Glomerular endothelial cell (primary cell): Measurements from ENCODE around the gene AMMECR1L. TPM values are rescaled to one million over a fixed set of nuclear protein-coding genes. Genes with fewer than 3 reads are reported as not detected.
"Not testable (repeated sequence)": the region's sequence is repeated elsewhere in the genome, so short reads cannot be mapped to it uniquely, and the experiment has no call there.

Experiments
- DNase-seq: peaks from one replicate; pipeline ENCODE4 v3.0.0-alpha.2; 2011; ENCODE audit warnings: low read depth, low spot score; ENCODE audit errors: extremely low read depth
- total RNA-seq: library from RNA; depleted of rRNA; stranded (reverse); fragments of >200 nt; gene quantifications from 2 replicates; pipeline ENCODE4 v1.2.3, GENCODE V29; 2015

Gene AMMECR1L
- total RNA-seq, 1 donor from 2014 or later = 20.7 TPM

DNA sequence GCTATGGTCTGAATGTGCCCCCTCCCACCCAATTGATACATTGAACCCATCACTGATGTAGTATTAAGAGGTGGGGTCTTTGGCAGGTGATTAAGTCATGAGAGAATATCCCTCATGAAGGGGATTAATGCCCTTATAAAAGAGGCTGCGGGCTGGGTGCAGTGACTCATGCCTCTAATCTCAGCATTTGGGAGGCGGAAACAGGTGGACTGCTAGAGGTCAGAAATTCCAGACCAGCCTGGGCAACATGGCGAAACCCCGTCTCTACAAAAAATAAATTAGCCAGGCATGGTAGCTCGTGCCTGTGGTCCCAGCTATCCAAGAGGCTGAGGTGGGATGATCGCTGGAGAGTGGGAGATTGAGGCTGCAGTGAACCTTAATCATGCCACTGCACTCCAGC, 42.1 kb downstream of the AMMECR1L start:
- no peak for DNase-seq

DNA sequence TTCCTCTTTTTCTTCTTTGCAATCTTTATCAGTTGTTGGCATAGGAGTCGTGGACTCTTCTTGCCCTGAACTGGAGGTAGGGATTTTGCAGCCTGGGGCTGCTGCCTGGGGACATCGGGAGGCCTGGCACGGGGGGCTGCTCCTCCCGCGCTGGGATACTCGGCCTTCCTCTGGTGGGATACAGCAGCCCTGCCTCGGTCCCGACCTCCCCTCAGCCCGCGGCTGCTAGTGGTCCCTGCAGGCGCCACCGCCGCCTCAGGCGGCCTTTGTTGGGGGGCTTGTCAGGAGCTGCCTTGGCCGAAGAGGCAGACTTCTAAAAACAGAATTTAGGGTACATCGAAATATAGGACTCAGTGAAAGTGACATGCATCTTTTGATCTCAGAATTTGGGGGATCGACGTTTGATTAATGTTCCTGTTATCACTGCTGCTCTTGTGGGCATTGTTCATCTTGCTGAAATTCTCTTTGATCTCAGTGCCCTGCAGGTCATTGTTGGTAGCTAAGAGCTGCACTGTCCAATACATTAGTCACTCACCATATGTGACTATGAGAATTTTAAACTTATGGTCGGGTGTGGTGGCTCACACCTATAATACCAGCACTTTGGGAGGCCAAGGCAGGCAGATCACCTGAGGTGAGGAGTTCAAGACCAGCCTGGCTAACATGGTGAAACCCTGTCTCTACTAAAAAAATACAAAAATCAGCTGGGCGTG, 44.1 kb downstream of the AMMECR1L start:
- DNase-seq = no peak

- no peak for DNase-seq
Measured at GRCh38 chr2:127840893-127841292, 44.9 kb downstream of the AMMECR1L start.

DNA sequence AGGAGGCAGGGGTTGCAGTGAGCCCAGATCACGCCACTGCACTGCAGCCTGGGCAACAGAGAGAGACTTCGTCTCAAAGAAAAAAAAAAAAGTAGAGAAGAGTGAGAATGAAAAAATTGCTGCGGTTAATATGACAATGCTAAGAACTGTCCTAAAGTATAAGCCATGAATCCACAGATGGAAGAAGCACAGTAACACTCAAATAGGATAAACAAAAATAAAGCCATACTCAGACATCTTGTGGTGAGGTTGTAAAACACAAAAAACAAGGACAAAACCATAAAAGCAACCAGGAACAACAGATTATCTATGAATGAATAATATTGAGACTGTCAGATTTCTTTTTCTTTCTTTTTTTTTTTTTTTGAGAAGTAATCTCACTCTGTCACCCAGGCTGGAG, 50.8 kb downstream of the AMMECR1L start:
- no peak for DNase-seq

DNA sequence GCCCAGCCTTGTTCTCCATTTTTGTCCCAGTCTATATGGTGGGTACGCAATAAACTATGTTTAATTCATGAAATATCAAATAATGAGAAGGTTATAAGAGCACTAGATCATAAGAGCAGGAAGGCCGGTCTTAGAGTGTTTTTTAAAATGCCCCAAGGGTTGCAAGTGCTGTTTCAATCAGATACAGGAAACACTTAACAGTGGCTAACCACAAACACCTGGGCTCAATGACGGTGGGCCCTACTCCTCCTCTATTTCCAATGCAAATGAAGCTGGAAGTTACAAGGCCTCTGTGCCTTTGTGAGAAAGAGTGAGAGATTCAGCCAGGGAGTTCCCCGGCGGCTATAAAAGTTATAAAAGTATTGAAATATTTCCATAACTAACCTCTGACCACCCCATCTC, 55.9 kb downstream of the AMMECR1L start:
- no peak for DNase-seq

- DNase-seq = not testable (repeated sequence)
Measured at GRCh38 chr2:127826708-127827107, 59.0 kb downstream of the AMMECR1L start.

- no peak for DNase-seq
Measured at GRCh38 chr2:127826047-127826446, 59.7 kb downstream of the AMMECR1L start.

DNA sequence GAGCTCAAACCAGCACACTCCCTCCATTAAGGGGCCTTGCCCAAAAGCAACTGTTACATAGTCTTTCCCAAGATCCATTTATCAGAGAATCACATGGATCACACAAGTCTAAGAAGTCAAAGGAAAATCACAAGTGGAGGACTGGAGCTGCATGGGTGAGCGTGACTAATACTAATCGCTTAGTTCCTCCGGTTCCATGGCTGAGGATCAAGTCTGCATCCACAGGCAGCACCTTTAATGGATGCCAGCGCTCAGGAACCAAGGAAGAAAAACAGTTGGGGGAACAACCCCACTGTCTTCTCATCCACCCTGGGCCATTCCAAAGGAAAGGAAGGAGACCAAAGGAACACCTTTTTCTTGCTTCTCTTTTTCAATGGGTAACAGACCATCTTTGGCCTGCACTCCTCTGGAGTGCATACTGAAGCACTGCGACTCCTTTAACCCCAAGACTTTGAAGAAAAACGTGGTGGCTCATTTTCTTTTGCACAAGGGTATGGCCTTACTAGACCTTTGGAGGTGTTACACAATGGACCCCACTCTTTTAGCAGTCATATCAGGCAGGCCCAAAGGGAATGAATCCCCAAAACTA, 65.6 kb downstream of the AMMECR1L start:
- no peak for DNase-seq

DNA sequence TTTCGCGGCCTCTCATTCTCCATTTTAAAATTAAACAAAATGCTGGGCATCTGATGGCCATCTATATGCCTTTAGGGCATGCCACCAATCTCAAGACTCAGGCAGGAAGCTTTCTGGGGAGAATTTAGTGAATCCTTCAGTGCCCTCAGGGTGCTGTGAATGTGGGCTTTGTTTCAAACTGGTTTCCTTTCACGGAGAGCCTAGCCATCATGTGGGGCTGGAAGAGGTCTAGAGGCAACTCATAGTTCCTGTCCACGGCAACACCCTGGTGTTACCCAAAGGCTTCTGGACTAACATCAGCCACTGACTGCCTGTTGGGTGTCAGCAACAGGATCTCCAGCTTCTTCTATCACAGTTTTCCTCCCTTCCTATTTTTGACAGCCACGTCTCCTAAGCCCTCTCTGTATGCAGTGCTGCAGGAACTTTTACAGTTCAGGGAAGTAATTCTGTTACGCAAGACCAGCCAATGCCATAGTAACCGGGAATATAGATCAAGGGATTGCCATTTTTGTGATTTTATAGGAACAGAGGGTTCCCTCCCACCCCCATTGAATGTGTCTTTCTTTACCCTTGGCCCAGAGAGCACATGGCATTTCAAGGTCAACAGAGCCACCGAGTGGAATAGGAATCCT, 66.8 kb downstream of the AMMECR1L start:
- no peak for DNase-seq

DNA sequence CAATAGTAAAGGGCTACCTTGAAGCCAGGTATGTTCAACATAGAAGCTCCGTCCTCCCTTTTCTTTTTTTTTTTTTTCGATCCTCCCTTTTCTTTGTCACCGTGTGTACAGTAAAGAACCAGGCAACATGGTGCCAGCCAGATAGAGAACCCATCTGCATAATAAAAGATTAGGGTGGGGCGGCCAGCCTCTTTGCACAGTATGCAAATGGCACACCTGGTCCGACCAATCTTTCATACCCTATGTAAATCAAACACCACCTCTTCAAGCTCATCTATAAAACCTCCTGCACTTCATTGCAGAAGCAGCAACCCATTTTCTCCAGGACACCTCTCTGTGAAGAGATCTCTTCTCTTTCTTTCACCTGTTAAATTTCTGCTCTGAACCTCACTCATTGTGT, 67.5 kb downstream of the AMMECR1L start:
- DNase-seq = no peak

DNA sequence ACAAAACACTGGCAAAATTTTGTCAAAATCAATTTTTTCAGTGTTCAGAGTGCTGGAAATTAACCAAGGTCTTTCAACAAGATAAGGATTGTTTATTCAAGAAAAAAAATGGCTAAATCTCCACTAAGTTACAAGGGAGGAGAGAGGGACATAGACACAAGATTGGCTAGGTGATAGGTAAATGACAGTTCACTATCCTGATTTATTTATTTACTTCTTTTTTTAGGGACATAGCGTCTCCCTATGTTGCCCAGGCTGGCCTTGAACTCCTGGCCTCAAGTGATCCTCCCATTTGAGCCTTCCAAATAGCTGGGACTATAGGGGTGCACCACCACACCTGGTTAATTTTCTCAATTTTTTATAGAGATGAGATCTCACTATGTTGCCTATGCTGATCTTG, 71.1 kb downstream of the AMMECR1L start:
- no peak for DNase-seq

- DNase-seq = not testable (repeated sequence)
Measured at GRCh38 chr2:127812441-127812840, 73.3 kb downstream of the AMMECR1L start.

Other genes with a start within 250 kb of the AMMECR1L start
- gene GPR17, start 239.8 kb downstream of the AMMECR1L start, total RNA-seq = not detected in 2 replicates
- gene LIMS2, start 210.4 kb downstream of the AMMECR1L start, total RNA-seq = 15.6 and 22.9 TPM in 2 replicates
- 6.7 and 7.3 TPM in 2 replicates for gene SFT2D3, start 184.5 kb downstream of the AMMECR1L start, total RNA-seq
- 21.7 and 28.2 TPM in 2 replicates for gene WDR33, start 74.8 kb downstream of the AMMECR1L start, total RNA-seq
- gene POLR2D, start 27.8 kb downstream of the AMMECR1L start, total RNA-seq = 17.7 and 21.3 TPM in 2 replicates
- gene SAP130, start 142.1 kb upstream of the AMMECR1L start, total RNA-seq = 10.7 and 13.8 TPM in 2 replicates
- gene UGGT1, start 205.2 kb upstream of the AMMECR1L start, total RNA-seq = 69.0 and 74.0 TPM in 2 replicates